Measurements from ENCODE around the gene RBM18. TPM values are rescaled to one million over a fixed set of nuclear protein-coding genes. Genes with fewer than 3 reads are reported as not detected.
A peak's percentile ranks its signal among the peaks of the same experiment; 100 is the strongest.

RBM18 gene
- total RNA-seq, result 10 to 100 TPM in 3 of 4 donors, 1 to 10 TPM in 1; 8.8 to 12.2 (median 10.3) TPM

GRCh38 chr9:122264360-122265148 lies at the start of gene RBM18, which contains the start of gene MRRF:
RBM18 (minus strand) TSS chr9:122264840; CDS start chr9:122261492, 3,348 bp downstream.
MRRF (plus strand) TSS chr9:122264882; CDS start chr9:122270892, 6,010 bp downstream.
- ATAC-seq (ENCODE audit: low FRiP score), result peak; percentile 87
- no peak for TF ChIP-seq CTCF (IDR thresholded peaks at IDR 0.05)
- DNase-seq (ENCODE audit: low spot score), result peak; percentile 77

- DNase-seq (ENCODE audit: low spot score) (no peak), ATAC-seq (ENCODE audit: low FRiP score) (no peak)
- TF ChIP-seq CTCF (IDR thresholded peaks at IDR 0.05), result no peak
Measured at GRCh38 chr9:122314165-122314564, 49.5 kb upstream of the RBM18 start.

- DNase-seq (ENCODE audit: low spot score) (no peak), ATAC-seq (ENCODE audit: low FRiP score) (no peak)
- no peak for TF ChIP-seq CTCF (IDR thresholded peaks at IDR 0.05)
Measured at GRCh38 chr9:122309861-122310260, 45.2 kb upstream of the RBM18 start.

- no peak for ATAC-seq (ENCODE audit: low FRiP score)
- no peak for TF ChIP-seq CTCF (IDR thresholded peaks at IDR 0.05)
- no peak for DNase-seq (ENCODE audit: low spot score)
Measured at GRCh38 chr9:122307925-122308324, 43.3 kb upstream of the RBM18 start.

- ATAC-seq (ENCODE audit: low FRiP score) (no peak), DNase-seq (ENCODE audit: low spot score) (no peak)
- no peak for TF ChIP-seq CTCF (IDR thresholded peaks at IDR 0.05)
Measured at GRCh38 chr9:122307061-122307460, 42.4 kb upstream of the RBM18 start.

- DNase-seq (ENCODE audit: low spot score) (no peak), ATAC-seq (ENCODE audit: low FRiP score) (no peak)
- no peak for TF ChIP-seq CTCF (IDR thresholded peaks at IDR 0.05)
Measured at GRCh38 chr9:122302237-122303093, 37.8 kb upstream of the RBM18 start.

Measured in omental fat pad (tissue), 4 donors.